Ecto neural progenitor cell (in vitro differentiated cells): ENCODE data around the gene TOM1L2.
"Not testable (repeated sequence)": the region's sequence is repeated elsewhere in the genome, so short reads cannot be mapped to it uniquely, and the experiment has no call there.

ENCODE experiments used
- DNase-seq: peaks from one replicate; pipeline ENCODE4 v3.0.0-alpha.2; 2018; ENCODE audit warnings: low spot score

The TOM1L2 gene

GRCh38 chr17:17819111-17819510, 153.1 kb downstream of the TOM1L2 start:
- DNase-seq = no peak

- DNase-seq = no peak
Observed at GRCh38 chr17:17818088-17818526, 154.1 kb downstream of the TOM1L2 start.

- no peak for DNase-seq
Observed at GRCh38 chr17:17817552-17817947, 154.7 kb downstream of the TOM1L2 start.

GRCh38 chr17:17816831-17817551, 155.2 kb downstream of the TOM1L2 start:
- no peak for DNase-seq

GRCh38 chr17:17816240-17816814, 155.9 kb downstream of the TOM1L2 start:
- no peak for DNase-seq

- no peak for DNase-seq
Observed at GRCh38 chr17:17815436-17816200, 156.6 kb downstream of the TOM1L2 start.

- no peak for DNase-seq
Observed at GRCh38 chr17:17815062-17815406, 157.2 kb downstream of the TOM1L2 start.

GRCh38 chr17:17814162-17815061, 157.8 kb downstream of the TOM1L2 start:
- no peak for DNase-seq

GRCh38 chr17:17813725-17814095, 158.5 kb downstream of the TOM1L2 start:
- DNase-seq = no peak

GRCh38 chr17:17813055-17813724, 159.0 kb downstream of the TOM1L2 start:
- DNase-seq = no peak

- peak; percentile 95 for DNase-seq
Observed at GRCh38 chr17:17812211-17813054, 159.8 kb downstream of the TOM1L2 start.

GRCh38 chr17:17811381-17812210, 160.6 kb downstream of the TOM1L2 start:
- DNase-seq = no peak

- DNase-seq = no peak
Observed at GRCh38 chr17:17810895-17811248, 161.3 kb downstream of the TOM1L2 start.

GRCh38 chr17:17810084-17810894, 161.9 kb downstream of the TOM1L2 start:
- DNase-seq = peak; percentile 91

- no peak for DNase-seq
Observed at GRCh38 chr17:17809531-17810083, 162.6 kb downstream of the TOM1L2 start.

- DNase-seq = no peak
Observed at GRCh38 chr17:17808706-17809432, 163.3 kb downstream of the TOM1L2 start.

GRCh38 chr17:17808200-17808599, 164.0 kb downstream of the TOM1L2 start:
- not testable (repeated sequence) for DNase-seq

- no peak for DNase-seq
Observed at GRCh38 chr17:17807440-17807839, 164.8 kb downstream of the TOM1L2 start.
